HepG2 (cell line): ENCODE results near the gene GDA. TPM values are rescaled to one million over a fixed set of nuclear protein-coding genes. Genes with fewer than 3 reads are reported as not detected.

Source experiments
- ATAC-seq: fragments of 200-7000 bp; cut with Tn5 transposase; 3 replicates; pipeline ENCODE4 v1.9.1; 2020; ENCODE audit warnings: mild to moderate bottlenecking, moderate library complexity
- BruUV-seq: library from RNA; stranded (reverse); fragments of 400-500 nt; replicated peaks from 2 replicates; lab custom pipeline; 2021; lab: Mats Ljungman, UMichigan
- CTCF ChIA-PET: fragments of 300-600 bp; formaldehyde crosslinking; extraction: SDS; loops from one replicate; lab custom pipeline; 2021; ENCODE audit warnings: low total read pairs, inconsistent platforms, low intra/inter-chr PET ratio; lab: Yijun Ruan, JAX
- POLR2A ChIA-PET: fragments of 350-600 bp; sonication (Branson Sonifier 250); formaldehyde crosslinking; loops from one replicate; lab custom pipeline; 2020; ENCODE audit warnings: antibody characterized with exemption, inconsistent platforms; lab: Yijun Ruan, JAX
- DNase-seq: peaks from one replicate; pipeline ENCODE4 v3.0.0-alpha.2; 2015; ENCODE audit warnings: low spot score
- FAIRE-seq: peaks from 3 replicates; lab custom pipeline; 2011; peaks lifted over from hg19 to GRCh38; lab: Jason Lieb, UNC
- H2AFZ ChIP-seq: one replicate; pipeline ENCODE4 v1.6.1; 2011; ENCODE audit warnings: low read length, inconsistent platforms
- H3K27ac ChIP-seq: fragments of 300-600 bp; 3 replicates; pipeline ENCODE4 v1.8.0; 2011; ENCODE audit warnings: mixed run types, mild to moderate bottlenecking, mixed read lengths, low read length, inconsistent platforms; ENCODE audit not compliant: insufficient read depth; ENCODE audit errors: extremely low read length
- H3K27me3 ChIP-seq, 2 experiments: fragments of 200-600 bp in 1 of 2; 2 replicates in 1 of 2; 3 replicates in 1 of 2; pipeline versions ENCODE4 v1.6.0 to v1.8.0; 2011; ENCODE audit warnings: low read length in 2 of 2, mild to moderate bottlenecking in 2 of 2, moderate library complexity in 2 of 2, inconsistent platforms in 1 of 2; ENCODE audit not compliant: insufficient read depth in 2 of 2, control insufficient read depth in 1 of 2
- H3K36me3 ChIP-seq, 2 experiments: fragments of 200-600 bp in 1 of 2; replicated peaks in 1 of 2; 2 replicates in 1 of 2; 3 replicates in 1 of 2; pipeline versions ENCODE4 v1.5.1 to v1.8.0; 2011; ENCODE audit warnings: low read length in 2 of 2, inconsistent platforms in 1 of 2; ENCODE audit not compliant: insufficient read depth in 2 of 2, control insufficient read depth in 1 of 2
- H3K4me1 ChIP-seq: 2 replicates; pipeline ENCODE4 v1.5.1; 2012; ENCODE audit warnings: low read length, inconsistent platforms; ENCODE audit not compliant: insufficient read depth
- H3K4me2 ChIP-seq: 2 replicates; pipeline ENCODE4 v1.6.0; 2011; ENCODE audit warnings: low read depth, low read length, inconsistent platforms
- H3K4me3 ChIP-seq, 3 experiments: fragments of 200-600 bp in 1 of 3; sonication (generic), shearing (Covaris generic) in 1 of 3; replicated peaks in 1 of 3; 2 replicates each; pipeline ENCODE4 v1.5.1; 2011 to 2016; ENCODE audit warnings: low read length in 3 of 3, inconsistent platforms in 2 of 3, low read depth in 2 of 3, mild to moderate bottlenecking in 2 of 3, control low read depth in 1 of 3, mixed read lengths in 1 of 3; ENCODE audit not compliant: insufficient read depth in 1 of 3
- H3K79me2 ChIP-seq: one replicate; pipeline ENCODE4 v1.6.1; 2011; ENCODE audit warnings: low read length, inconsistent platforms; ENCODE audit not compliant: insufficient read depth
- H3K9ac ChIP-seq: 2 replicates; pipeline ENCODE4 v1.6.0; 2011; ENCODE audit warnings: mild to moderate bottlenecking, low read depth, low read length, inconsistent platforms; ENCODE audit not compliant: insufficient read depth
- H3K9me3 ChIP-seq: 2 replicates; pipeline ENCODE4 v1.5.1; 2012; ENCODE audit warnings: mild to moderate bottlenecking, low read length
- H4K20me1 ChIP-seq: 2 replicates; pipeline ENCODE4 v1.6.0; 2011; ENCODE audit warnings: inconsistent platforms, mild to moderate bottlenecking, low read length, moderate library complexity; ENCODE audit not compliant: insufficient read depth
- ADNP ChIP-seq: sonication (generic); formaldehyde crosslinking; IDR thresholded peaks from 2 replicates; pipeline ENCODE4 v1.4.0; 2020; ENCODE audit warnings: missing genetic modification reagents
- AGO2 ChIP-seq: fragments of 200-400 bp; formaldehyde crosslinking; optimal IDR thresholded peaks from 2 replicates; pipeline ENCODE3; 2017; ENCODE audit warnings: mild to moderate bottlenecking, low read depth, low read length, moderate library complexity
- GABPA ChIP-seq, 2 experiments: IDR thresholded peaks; 2 replicates each; pipeline ENCODE4 v1.6.1; 2011 to 2016; ENCODE audit warnings: low read depth in 2 of 2, low read length in 1 of 2, missing biosample characterization in 1 of 2, missing genetic modification characterization in 1 of 2
- NFRKB ChIP-seq: fragments of 450-650 bp; IDR thresholded peaks from 2 replicates; pipeline ENCODE4 v1.6.1; 2017
- NFYB ChIP-seq: sonication (generic); formaldehyde crosslinking; IDR thresholded peaks from 2 replicates; pipeline ENCODE4 v1.4.0; 2020; ENCODE audit warnings: missing genetic modification reagents
- PRDM4 ChIP-seq: sonication (generic); formaldehyde crosslinking; IDR thresholded peaks from 2 replicates; pipeline ENCODE4 v1.9.0; 2021; ENCODE audit warnings: missing genetic modification reagents, borderline replicate concordance
- TFDP2 ChIP-seq: sonication (generic); formaldehyde crosslinking; IDR thresholded peaks from 2 replicates; pipeline ENCODE4 v1.4.0; 2020; ENCODE audit warnings: missing genetic modification reagents
- ZFYVE20 ChIP-seq: sonication (generic); formaldehyde crosslinking; IDR thresholded peaks from 2 replicates; pipeline ENCODE4 v1.8.0; 2023; ENCODE audit warnings: low read depth, mild to moderate bottlenecking, moderate library complexity, missing genetic modification reagents, borderline replicate concordance
- ZNF225 ChIP-seq: sonication (generic); formaldehyde crosslinking; IDR thresholded peaks from 2 replicates; pipeline ENCODE4 v1.4.0; 2020; ENCODE audit warnings: mild to moderate bottlenecking, missing genetic modification reagents
- ZNF24 ChIP-seq: fragments of 450-650 bp; IDR thresholded peaks from 2 replicates; pipeline ENCODE4 v1.6.1; 2017; ENCODE audit warnings: antibody characterized with exemption, mild to moderate bottlenecking
- ZNF430 ChIP-seq: sonication (generic); formaldehyde crosslinking; IDR thresholded peaks from 2 replicates; pipeline ENCODE4 v1.9.0; 2021; ENCODE audit warnings: mild to moderate bottlenecking, missing genetic modification reagents
- ZNF432 ChIP-seq: sonication (generic); formaldehyde crosslinking; IDR thresholded peaks from 2 replicates; pipeline ENCODE4 v1.5.0; 2020; ENCODE audit warnings: missing genetic modification reagents, mild to moderate bottlenecking, borderline replicate concordance
- WGBS: methylation state at CpG from one replicate; pipeline ENCODE4 v1.1.6; 2017; ENCODE audit warnings: low lambda C conversion rate; 5-methylcytosine and 5-hydroxymethylcytosine counted together
- in situ Hi-C: cut with HindIII; loops from 2 replicates; pipeline ENCODE4 v1.10.0; 2017; ENCODE audit warnings: low pct_unique_long_range_greater_than_20kb; ENCODE audit not compliant: extremely low pct_ligation_motif_present
- intact Hi-C: fragments of 100-400 bp; cut with micrococcal nuclease; formaldehyde crosslinking; loops from one replicate; pipeline ENCODE4 v1.10.0; 2022; ENCODE audit not compliant: unreplicated experiment
- polyA plus RNA-seq, 8 experiments: library from polyadenylated mRNA; depleted of rRNA in 3 of 8; stranded (reverse) in 7 of 8; unstranded in 1 of 8; fragments of >200 nt; fragmentation: Illumina TruSeq in 4 of 8; extraction: Trizol in 4 of 8; gene quantifications; 2 replicates each; pipeline versions ENCODE4 v1.2.1 to v1.2.3, GENCODE V29; 2011 to 2016; ENCODE audit warnings: low read depth in 4 of 8, missing spikeins in 1 of 8, mixed read lengths in 1 of 8; ENCODE audit not compliant: insufficient read depth in 1 of 8
- total RNA-seq, 5 experiments: library from RNA; depleted of rRNA; stranded (reverse); fragments of >200 nt; fragmentation: Illumina TruSeq; extraction: Trizol; gene quantifications; 2 replicates each; pipeline ENCODE4 v1.2.3, GENCODE V29; 2016; ENCODE audit warnings: low read depth in 1 of 5

GDA gene
- total and polyA plus RNA-seq, 2 of the 13 experiments (the other 11 are each of a cell fraction or from before 2014, with no cell fraction given) = 0.15 to 0.99 TPM

- TF ChIP-seq TFDP2 = no peak
- no peak for TF ChIP-seq GABPA (IDR thresholded peaks at IDR 0.05; ENCODE audit: low read depth, low read length)
- no peak for TF ChIP-seq GABPA (CRISPR knock-in tag; IDR thresholded peaks at IDR 0.05; ENCODE audit: low read depth)
- TF ChIP-seq ZNF225 (CRISPR knock-in tag) = no peak
- TF ChIP-seq, all 625 proteins: peak for 0
Observed at GRCh38 chr9:72147676-72148075, 1.6 kb upstream of the GDA start (continued).

GRCh38 chr9:72150127-72150526 lies 887 bp downstream of the GDA start:
- TF ChIP-seq NFRKB = no peak
- no peak for TF ChIP-seq ZNF24
- TF ChIP-seq ZFYVE20 (CRISPR knock-in tag) = no peak
- no peak for TF ChIP-seq ZNF432 (CRISPR knock-in tag)
- no peak for TF ChIP-seq AGO2
- no peak for TF ChIP-seq PRDM4 (CRISPR knock-in tag)
- TF ChIP-seq ADNP (CRISPR knock-in tag) = no peak
- no peak for TF ChIP-seq ZNF430
- TF ChIP-seq NFYB (CRISPR knock-in tag) = no peak
- POLR2A ChIA-PET = no interaction called here
- no peaks in the 10 kb centered on the region for H3K9me3 ChIP-seq
- intact Hi-C loops (no loop called here), in situ Hi-C loops (no loop called here)
- no peak for ATAC-seq
- H3K27ac ChIP-seq = no peak overlapping the region
- WGBS = 69% methylated on average over 7 of the region's 7 CpGs
- H3K4me2 ChIP-seq = no peak overlapping the region
- CTCF ChIA-PET = no interaction called here
- H3K4me1 ChIP-seq = peaks cover 28% of the 10 kb centered on the region
- peaks cover 1 to 26% of the 10 kb centered on the region in 2 experiments; a peak in 3 of 5 replicates for H3K27me3 ChIP-seq
- H2AFZ ChIP-seq = no peak overlapping the region
- no TSS peak for BruUV-seq
- H3K79me2 ChIP-seq = no peaks in the 10 kb centered on the region
- H3K9ac ChIP-seq = no peak overlapping the region
- no peaks in the 10 kb centered on the region for H4K20me1 ChIP-seq
- no peaks in the 10 kb centered on the region for H3K36me3 ChIP-seq
- no peak overlapping the region for H3K4me3 ChIP-seq
- DNase-seq = no peak
- no peak for FAIRE-seq
